ENCODE data around the gene CELSR1. TPM values are rescaled to one million over a fixed set of nuclear protein-coding genes. Genes with fewer than 3 reads are reported as not detected.
"Not testable (repeated sequence)": the region's sequence is repeated elsewhere in the genome, so short reads cannot be mapped to it uniquely, and the experiment has no call there.

Gene CELSR1
- total RNA-seq, 3 donors from 2014 or later, result 0.22 to 0.63 (median 0.38) TPM

GRCh38 chr22:46411347-46411746, 126.1 kb downstream of the CELSR1 start:
- ATAC-seq, result no peak
- H3K4me1 Mint-ChIP-seq (ENCODE audit: low read depth), result no peaks in the 10 kb centered on the region
- H3K27me3 Mint-ChIP-seq (ENCODE audit: low read depth), result peaks cover 3% of the 10 kb centered on the region
- DNase-seq, result no peak
- H3K4me3 Mint-ChIP-seq, result no peak overlapping the region
- H3K36me3 Mint-ChIP-seq (ENCODE audit: insufficient read depth), result no peaks in the 10 kb centered on the region
- no peaks in the 10 kb centered on the region for H3K9me3 Mint-ChIP-seq

- DNase-seq (no peak), ATAC-seq (no peak)
- no peak overlapping the region for H3K4me3 Mint-ChIP-seq
- H3K27me3 Mint-ChIP-seq (ENCODE audit: low read depth), result peaks cover 3% of the 10 kb centered on the region
- no peaks in the 10 kb centered on the region for H3K4me1 Mint-ChIP-seq (ENCODE audit: low read depth)
- no peaks in the 10 kb centered on the region for H3K9me3 Mint-ChIP-seq
- no peaks in the 10 kb centered on the region for H3K36me3 Mint-ChIP-seq (ENCODE audit: insufficient read depth)
Observed at GRCh38 chr22:46410291-46410808, 127.1 kb downstream of the CELSR1 start.

- Mint-ChIP-seq H3K9me3 (no peaks in the 10 kb centered on the region), H3K4me1 (ENCODE audit: low read depth) (no peaks in the 10 kb centered on the region), H3K4me3 (no peak overlapping the region), H3K36me3 (ENCODE audit: insufficient read depth) (no peaks in the 10 kb centered on the region), H3K27me3 (ENCODE audit: low read depth) (peaks cover 3% of the 10 kb centered on the region)
- ATAC-seq (no peak), DNase-seq (no peak)
Observed at GRCh38 chr22:46409631-46410210, 127.7 kb downstream of the CELSR1 start.

GRCh38 chr22:46408568-46409506, 128.6 kb downstream of the CELSR1 start:
- peaks cover 2% of the 10 kb centered on the region for H3K4me1 Mint-ChIP-seq (ENCODE audit: low read depth)
- H3K9me3 Mint-ChIP-seq, result no peaks in the 10 kb centered on the region
- no peak overlapping the region for H3K4me3 Mint-ChIP-seq
- ATAC-seq (no peak), DNase-seq (no peak)
- H3K27me3 Mint-ChIP-seq (ENCODE audit: low read depth), result peaks cover 3% of the 10 kb centered on the region
- no peaks in the 10 kb centered on the region for H3K36me3 Mint-ChIP-seq (ENCODE audit: insufficient read depth)

- DNase-seq (no peak), ATAC-seq (no peak)
- Mint-ChIP-seq H3K4me3 (no peak overlapping the region), H3K4me1 (ENCODE audit: low read depth) (peaks cover 5% of the 10 kb centered on the region), H3K27me3 (ENCODE audit: low read depth) (peaks cover 3% of the 10 kb centered on the region), H3K9me3 (no peaks in the 10 kb centered on the region), H3K36me3 (ENCODE audit: insufficient read depth) (no peaks in the 10 kb centered on the region)
Observed at GRCh38 chr22:46407748-46408147, 129.7 kb downstream of the CELSR1 start.

GRCh38 chr22:46406791-46407190, 130.6 kb downstream of the CELSR1 start:
- Mint-ChIP-seq H3K27me3 (ENCODE audit: low read depth) (peaks cover 3% of the 10 kb centered on the region), H3K9me3 (no peaks in the 10 kb centered on the region), H3K4me3 (no peak overlapping the region), H3K4me1 (ENCODE audit: low read depth) (peaks cover 7% of the 10 kb centered on the region), H3K36me3 (ENCODE audit: insufficient read depth) (no peaks in the 10 kb centered on the region)
- ATAC-seq (no peak), DNase-seq (no peak)

- Mint-ChIP-seq H3K27me3 (ENCODE audit: low read depth) (peaks cover 3% of the 10 kb centered on the region), H3K4me3 (no peak overlapping the region), H3K9me3 (no peaks in the 10 kb centered on the region), H3K36me3 (ENCODE audit: insufficient read depth) (no peaks in the 10 kb centered on the region), H3K4me1 (ENCODE audit: low read depth) (peaks cover 7% of the 10 kb centered on the region)
- DNase-seq, result no peak
- no peak for ATAC-seq
Observed at GRCh38 chr22:46406349-46406748, 131.1 kb downstream of the CELSR1 start.

- H3K36me3 Mint-ChIP-seq (ENCODE audit: insufficient read depth), result no peaks in the 10 kb centered on the region
- ATAC-seq, result no peak
- peaks cover 7% of the 10 kb centered on the region for H3K4me1 Mint-ChIP-seq (ENCODE audit: low read depth)
- DNase-seq, result no peak
- peaks cover 3% of the 10 kb centered on the region for H3K27me3 Mint-ChIP-seq (ENCODE audit: low read depth)
- no peaks in the 10 kb centered on the region for H3K9me3 Mint-ChIP-seq
- H3K4me3 Mint-ChIP-seq, result no peak overlapping the region
Observed at GRCh38 chr22:46405901-46406300, 131.5 kb downstream of the CELSR1 start.

GRCh38 chr22:46403880-46404279, 133.5 kb downstream of the CELSR1 start:
- ATAC-seq; DNase-seq; H3K4me3 Mint-ChIP-seq; H3K9me3 Mint-ChIP-seq; H3K27me3 Mint-ChIP-seq (ENCODE audit: low read depth); H3K36me3 Mint-ChIP-seq (ENCODE audit: insufficient read depth): not testable (repeated sequence)
- H3K4me1 Mint-ChIP-seq (ENCODE audit: low read depth), result peaks cover 12% of the 10 kb centered on the region

GRCh38 chr22:46402505-46402904, 134.9 kb downstream of the CELSR1 start:
- Mint-ChIP-seq H3K36me3 (ENCODE audit: insufficient read depth) (no peaks in the 10 kb centered on the region), H3K4me3 (no peak overlapping the region), H3K27me3 (ENCODE audit: low read depth) (peaks cover 2% of the 10 kb centered on the region), H3K4me1 (ENCODE audit: low read depth) (peaks cover 12% of the 10 kb centered on the region), H3K9me3 (no peaks in the 10 kb centered on the region)
- DNase-seq, result no peak
- ATAC-seq, result no peak

- Mint-ChIP-seq H3K27me3 (ENCODE audit: low read depth) (no peaks in the 10 kb centered on the region), H3K4me1 (ENCODE audit: low read depth) (peaks cover 12% of the 10 kb centered on the region), H3K4me3 (no peak overlapping the region), H3K9me3 (no peaks in the 10 kb centered on the region), H3K36me3 (ENCODE audit: insufficient read depth) (no peaks in the 10 kb centered on the region)
- ATAC-seq (no peak), DNase-seq (no peak)
Observed at GRCh38 chr22:46401370-46401769, 136.1 kb downstream of the CELSR1 start.

GRCh38 chr22:46399251-46400024, 138.0 kb downstream of the CELSR1 start:
- ATAC-seq (no peak), DNase-seq (no peak)
- Mint-ChIP-seq H3K4me1 (ENCODE audit: low read depth) (peaks cover 12% of the 10 kb centered on the region), H3K4me3 (no peak overlapping the region), H3K36me3 (ENCODE audit: insufficient read depth) (no peaks in the 10 kb centered on the region), H3K27me3 (ENCODE audit: low read depth) (no peaks in the 10 kb centered on the region), H3K9me3 (no peaks in the 10 kb centered on the region)

- H3K4me1 Mint-ChIP-seq (ENCODE audit: low read depth), result peaks cover 13% of the 10 kb centered on the region
- H3K27me3 Mint-ChIP-seq (ENCODE audit: low read depth), result no peaks in the 10 kb centered on the region
- DNase-seq, result no peak
- H3K9me3 Mint-ChIP-seq, result no peaks in the 10 kb centered on the region
- H3K4me3 Mint-ChIP-seq, result no peak overlapping the region
- ATAC-seq, result no peak
- H3K36me3 Mint-ChIP-seq (ENCODE audit: insufficient read depth), result no peaks in the 10 kb centered on the region
Observed at GRCh38 chr22:46397951-46398350, 139.5 kb downstream of the CELSR1 start.

GRCh38 chr22:46397514-46397913, 139.9 kb downstream of the CELSR1 start:
- H3K27me3 Mint-ChIP-seq (ENCODE audit: low read depth), result no peaks in the 10 kb centered on the region
- no peak overlapping the region for H3K4me3 Mint-ChIP-seq
- DNase-seq (no peak), ATAC-seq (no peak)
- no peaks in the 10 kb centered on the region for H3K36me3 Mint-ChIP-seq (ENCODE audit: insufficient read depth)
- no peaks in the 10 kb centered on the region for H3K9me3 Mint-ChIP-seq
- H3K4me1 Mint-ChIP-seq (ENCODE audit: low read depth), result peaks cover 10% of the 10 kb centered on the region
